Effector CD8-positive, alpha-beta T cell (primary cell): Measurements from ENCODE around the gene CD99L2.
A peak's percentile ranks its signal among the peaks of the same experiment; 100 is the strongest.

Source experiments
- DNase-seq: peaks from one replicate; lab custom pipeline; 2025; lab: John Stamatoyannopoulos, UW

CD99L2 gene

DNA sequence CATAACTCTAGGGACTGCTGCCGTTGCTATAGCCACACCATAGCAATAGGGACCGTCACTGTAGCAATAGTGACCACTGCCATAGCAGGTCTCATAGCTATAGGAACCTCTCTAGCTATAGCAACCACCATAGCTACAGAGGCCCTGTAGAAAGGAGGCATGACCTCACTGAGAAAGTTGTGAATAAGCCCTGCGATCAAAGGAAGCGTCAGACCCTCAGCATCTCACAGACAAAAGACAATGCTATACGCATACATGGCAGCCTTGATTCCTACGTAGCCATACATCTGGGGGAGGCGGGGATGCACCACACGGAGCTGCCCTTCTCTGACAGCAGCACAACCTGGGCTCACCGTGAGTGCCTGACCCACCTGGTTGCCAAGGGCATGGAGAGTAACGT is 116.8 kb downstream of the CD99L2 start:
- no peak for DNase-seq

DNA sequence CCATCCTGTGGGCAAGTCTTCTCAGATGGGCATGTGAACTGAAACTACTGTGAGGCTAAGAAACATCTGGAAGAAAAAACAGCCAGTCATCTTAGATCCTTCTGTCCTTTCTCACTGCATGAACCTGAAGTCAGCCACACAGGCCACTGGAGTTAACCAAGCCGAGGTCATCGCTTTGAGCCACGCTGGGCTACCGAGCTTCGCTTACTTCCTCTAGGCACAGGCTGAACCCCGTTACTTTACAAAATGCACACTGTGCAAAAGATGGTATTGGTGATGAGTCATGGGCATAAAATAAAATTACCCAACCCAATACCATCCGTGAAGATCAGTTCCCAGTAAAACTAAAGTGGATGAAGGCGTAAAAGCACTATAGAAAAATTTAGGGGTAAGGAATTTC is 119.1 kb downstream of the CD99L2 start:
- no peak for DNase-seq

DNA sequence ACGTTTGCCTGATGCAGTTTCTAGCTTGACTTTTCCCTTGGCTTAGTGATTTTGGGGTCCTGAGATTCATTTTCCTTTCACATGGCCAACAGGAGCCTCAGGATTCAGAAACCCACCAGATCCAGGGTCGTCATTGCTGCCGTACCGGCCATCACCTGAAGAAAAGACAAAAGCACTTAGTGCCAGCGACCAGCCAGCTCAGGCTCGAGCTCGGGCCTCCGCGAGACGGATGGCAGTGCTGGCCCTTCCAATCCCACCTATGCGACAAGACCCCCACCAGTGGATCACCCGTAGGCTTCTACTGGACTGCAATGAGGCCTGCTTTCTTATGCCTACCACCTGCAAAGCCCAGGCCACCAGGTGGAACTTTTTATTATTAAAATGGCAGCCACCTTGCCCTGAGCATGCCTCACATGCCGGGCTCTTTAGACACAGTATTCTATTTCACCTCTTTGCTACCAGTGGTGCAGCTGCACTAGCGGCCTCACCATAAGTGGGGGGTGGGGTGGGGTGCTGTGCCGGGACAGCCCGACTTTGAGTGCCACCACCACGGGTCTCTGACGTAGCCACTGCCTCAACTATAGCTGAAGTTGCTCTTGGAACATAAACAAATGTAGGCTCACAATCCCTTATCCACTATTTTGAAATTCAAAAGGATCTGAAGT is 121.0 kb downstream of the CD99L2 start:
- no peak for DNase-seq

DNA sequence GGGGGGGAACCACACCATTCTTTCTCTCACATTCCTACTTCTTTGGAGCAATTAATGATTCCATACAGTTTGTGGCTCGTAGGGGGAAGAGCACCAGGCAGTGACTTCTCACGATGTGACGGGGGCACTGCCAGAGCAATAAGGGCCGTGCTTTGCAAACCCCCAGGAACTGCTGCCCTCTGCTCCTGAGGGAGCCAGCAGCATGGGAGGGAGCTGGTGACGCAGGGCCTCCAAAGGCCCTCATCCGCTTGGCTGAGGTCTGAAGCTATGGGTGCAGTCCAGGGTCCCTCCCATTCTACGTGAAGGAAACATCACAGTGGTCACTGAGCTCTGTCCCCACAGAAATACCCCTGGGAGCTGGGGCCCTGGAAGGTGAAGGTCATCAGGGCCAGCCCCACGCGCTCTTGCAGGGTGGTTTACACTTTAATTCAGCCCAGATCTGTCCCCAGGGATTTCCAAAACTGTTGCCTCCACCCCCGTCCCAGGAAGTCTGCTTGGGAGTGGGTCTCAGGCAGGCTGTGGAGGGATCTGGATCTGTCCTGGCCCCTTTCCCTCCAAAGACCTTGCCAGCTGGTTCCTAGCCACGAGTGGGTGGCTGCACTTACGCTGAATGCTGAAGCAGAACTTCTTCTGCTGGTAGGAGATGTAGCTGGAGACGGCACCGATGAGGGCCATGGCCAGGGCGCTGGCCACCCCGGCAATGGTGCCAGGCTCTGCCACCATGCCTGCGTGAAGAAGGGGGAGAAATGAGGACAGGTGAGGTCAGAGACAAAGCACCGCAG is 122.7 kb downstream of the CD99L2 start:
- no peak for DNase-seq

DNA sequence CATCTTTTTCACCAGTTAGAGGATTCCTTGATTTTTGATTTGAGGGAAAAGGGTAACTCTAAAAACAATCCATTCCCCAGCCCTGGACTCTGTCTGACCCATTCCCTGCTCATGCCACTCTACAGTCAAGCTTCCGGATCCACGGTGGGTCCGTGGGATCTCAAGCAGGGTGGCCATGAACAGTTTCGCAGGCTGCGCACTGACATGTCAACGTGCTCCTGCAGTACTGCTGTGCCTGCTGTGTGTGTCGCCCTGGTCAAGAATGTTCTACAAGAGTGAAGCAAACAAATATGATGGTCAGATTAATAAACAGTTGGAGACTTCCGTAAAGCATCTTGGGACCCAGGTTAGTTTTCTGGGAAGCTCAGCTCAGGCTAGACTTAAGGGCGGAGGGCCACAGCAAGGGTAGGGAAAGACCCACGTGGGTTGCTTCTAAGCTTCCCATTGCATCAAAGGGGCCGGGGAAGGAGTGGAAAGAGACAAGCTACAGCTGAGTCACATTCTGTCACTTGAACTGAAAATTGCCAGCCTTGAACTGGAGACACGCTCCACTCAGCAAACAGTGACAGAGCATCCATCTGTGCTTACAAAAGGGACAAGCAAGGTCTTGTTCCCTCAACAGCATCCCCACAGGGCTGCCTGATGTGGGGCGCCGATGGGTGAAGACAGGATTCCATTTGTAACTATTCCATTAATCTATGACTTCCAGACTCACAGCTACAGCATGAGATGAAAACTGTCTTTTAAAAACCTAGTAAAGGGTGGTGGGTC is 123.5 kb downstream of the CD99L2 start:
- no peak for DNase-seq

DNA sequence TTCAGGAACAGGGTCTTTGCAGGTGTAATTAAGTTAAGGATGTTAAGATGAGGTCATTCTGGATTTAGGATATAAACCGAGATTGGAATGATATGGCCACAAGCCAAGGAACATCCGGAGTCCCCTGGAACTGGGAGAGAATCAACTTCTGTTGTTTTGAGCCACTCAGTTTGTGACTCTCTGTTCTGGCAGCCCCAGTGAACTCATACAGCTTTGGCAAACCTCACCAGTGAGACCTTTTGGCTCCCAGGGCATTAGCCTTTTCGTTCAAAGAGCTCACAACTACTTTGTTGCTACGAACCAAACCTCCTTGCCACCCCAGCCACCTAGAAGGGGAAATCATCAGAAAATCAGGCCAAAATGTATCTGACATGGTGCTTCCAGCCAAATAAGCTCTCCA is 124.8 kb downstream of the CD99L2 start:
- no peak for DNase-seq

DNA sequence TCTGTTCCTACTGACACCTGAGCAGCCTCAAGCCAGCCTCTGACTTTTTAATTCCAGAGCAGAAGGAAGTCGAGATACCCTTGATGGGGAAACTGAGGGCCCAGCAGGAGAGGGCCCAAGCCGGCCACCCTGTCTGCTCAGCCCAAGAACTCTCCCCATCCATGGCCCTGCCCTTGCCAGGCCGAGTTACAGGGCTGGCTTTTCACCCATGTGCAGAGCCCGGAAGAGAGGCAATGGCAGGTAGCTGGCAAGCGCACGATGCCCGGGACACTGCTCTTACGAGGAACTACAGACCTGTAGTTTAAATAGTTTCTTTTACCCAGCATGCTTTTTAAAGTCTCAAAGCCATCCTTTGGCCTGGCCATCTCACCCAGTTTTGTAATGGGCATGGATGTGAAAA is 125.4 kb downstream of the CD99L2 start:
- DNase-seq: no peak

DNA sequence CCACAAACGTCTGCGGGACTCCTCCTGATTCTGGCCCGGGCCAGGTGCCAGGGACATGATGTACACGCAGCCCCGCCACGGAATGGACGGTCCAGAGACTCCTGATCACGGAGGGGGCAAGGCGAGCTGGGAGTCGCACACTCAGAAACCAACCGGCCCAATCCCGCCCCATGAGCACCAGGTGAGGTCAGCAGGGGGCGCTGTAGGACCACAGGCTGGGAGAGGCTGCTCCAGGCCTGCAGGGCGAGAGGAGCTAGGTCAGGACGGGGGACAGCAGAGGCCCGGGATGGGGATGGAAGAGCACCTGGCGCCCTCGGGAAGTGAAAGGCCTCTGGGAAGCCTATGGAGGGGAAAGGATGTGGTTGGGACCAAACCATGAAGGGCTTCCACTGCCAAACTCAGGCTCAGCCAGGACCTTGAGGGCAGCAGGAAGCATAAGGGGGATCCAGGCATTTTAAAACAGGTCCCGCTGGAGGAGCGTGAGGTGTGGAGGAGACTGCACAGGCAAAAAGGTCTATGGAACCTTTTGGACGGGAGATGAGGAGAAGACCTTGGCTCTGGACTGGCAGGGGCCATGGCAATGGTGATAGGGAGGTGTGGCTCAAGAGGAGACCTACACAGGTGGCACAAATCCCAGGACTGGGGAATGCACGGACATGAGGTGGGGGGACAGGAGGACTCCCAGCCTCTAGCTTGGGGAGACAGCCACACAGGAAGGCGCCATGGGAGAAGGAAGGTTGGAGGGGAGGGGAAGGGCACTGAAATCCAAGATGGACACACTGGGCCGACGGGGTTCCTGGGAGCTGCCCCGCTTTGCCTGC is 126.1 kb downstream of the CD99L2 start:
- DNase-seq: peak; percentile 57

DNA sequence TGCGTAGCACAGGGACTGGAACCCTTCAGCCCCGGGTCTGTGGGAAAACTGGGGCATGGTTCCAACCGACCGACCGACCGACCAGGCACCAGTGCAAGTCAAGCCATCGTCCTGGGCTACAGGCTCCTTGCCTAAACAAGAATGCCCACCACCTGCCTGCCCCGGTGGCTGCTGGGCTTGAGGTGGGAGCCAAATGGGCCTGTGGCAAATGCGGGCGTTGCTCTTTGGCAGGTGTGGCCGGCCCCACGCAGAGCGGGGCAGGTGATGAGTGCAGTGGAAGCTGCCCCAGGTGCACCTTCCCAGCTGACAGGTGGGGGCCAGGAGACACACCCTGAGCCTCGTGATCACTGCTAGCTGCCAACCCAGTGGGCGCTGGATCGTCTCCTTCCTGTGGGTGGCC is 127.4 kb downstream of the CD99L2 start:
- no peak for DNase-seq

DNA sequence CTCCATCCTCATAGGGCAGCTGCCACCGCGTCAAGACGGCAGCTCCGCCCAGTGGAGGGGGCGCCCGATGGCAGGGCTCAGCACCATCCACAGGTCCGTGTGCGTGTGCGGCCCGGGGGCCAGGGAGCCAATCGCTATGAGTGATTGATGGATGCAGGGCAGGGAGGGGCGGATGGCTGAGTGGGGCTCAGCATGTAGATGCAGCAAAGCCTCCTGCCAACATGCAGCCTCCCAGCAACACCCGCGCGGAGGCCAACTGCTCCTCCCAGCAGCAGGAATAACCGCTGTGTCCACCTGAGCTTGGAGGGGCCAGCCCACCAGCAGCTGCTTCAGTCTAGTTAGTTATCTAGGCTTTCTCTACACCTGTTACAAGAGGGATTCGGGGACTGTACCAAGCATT is 127.8 kb downstream of the CD99L2 start:
- DNase-seq: no peak

DNA sequence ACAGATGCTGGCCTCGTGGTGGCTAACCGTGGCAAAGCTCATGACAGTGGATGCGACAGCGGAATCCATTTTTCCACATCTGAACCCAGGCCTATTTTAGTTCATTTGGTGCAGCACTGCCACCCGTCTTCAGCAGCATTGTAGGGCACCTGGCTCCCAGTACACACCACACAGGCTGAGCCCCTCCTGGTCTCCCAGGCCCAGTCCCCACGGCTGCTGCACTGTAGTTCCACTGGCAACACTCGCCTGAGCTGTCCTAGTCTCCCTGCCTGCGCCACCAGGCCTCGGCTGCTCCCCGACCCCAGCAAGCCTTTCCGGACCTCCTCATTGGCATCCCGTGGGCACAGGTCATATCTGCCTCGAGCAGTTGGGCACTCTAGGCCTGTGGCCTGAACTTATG is 129.1 kb downstream of the CD99L2 start:
- DNase-seq: no peak

DNA sequence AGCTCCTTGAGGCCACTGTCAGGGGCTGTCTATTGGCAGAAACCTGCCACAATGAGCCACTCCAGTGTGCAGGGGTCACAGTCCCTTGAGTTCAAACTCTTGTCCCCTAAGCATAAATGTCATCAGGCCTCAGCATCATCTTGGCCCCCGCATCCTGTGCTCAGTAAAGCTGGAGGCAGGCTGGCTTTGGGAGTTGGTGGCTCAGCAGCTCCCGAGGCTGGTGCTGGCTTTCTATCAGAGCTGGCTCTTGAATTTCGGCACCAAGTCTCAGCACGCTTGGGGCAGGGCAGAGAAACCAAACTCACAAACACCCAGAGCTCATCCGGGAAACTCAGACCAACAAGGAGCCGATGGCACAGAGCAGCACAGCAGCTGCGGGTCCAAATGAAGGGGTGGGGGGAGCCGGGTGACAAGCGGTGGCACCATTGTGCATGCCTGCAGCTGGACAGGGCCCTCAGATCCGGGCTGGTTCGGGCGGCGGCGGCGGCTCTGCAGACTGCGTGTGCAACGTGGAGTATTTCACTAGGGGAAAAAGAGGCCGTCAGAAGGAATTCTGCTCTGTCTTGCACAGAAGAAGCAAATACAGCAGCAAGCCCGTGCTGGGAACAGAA is 129.8 kb downstream of the CD99L2 start:
- no peak for DNase-seq

DNA sequence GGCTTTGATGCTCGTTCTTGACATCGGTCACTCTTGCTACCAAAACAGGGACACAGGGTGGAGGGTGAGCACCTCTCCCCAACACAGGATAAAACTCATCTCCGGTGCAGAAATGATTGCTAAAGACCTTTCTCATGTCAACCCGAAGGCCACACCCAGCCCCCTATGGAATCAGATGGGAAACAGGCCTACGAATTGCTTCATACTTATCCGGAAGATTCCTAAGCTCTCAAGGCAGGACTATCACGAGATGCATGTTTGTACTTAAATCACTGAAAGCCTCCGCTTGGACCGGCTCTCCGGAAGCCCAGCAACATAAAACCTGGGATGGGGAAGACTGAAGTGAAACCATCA is 130.4 kb downstream of the CD99L2 start:
- no peak for DNase-seq

DNA sequence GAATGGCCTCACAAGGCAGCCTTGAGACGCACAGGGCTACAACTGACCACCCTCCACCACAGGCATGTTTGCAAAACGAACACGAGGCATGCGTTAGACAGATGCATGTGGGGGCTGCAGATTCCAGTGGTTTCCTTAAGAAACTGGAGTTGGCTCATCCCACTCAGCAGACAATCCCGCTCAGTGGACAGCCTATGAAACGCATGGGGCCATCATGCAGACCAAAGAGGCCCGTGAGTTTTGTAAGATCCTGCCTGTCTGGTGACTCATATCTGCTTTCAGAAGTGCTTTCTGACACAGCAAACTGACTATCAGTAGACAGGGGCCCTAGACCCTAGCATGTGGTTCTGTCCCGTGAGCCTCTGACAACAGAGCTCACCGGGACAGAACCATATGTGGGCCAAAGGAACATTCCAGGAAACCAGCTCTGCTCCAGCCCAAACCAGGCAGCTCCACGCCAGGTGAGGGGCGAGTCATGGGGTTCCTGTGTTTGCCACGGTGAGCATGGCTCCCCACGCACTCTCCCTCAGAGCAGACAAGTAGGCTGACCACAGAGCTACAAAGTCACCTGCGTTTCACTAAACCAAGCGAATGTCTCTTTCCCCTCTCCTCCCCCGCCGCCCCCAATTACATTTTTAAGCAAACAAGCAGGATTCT is 130.9 kb downstream of the CD99L2 start:
- DNase-seq: no peak

DNA sequence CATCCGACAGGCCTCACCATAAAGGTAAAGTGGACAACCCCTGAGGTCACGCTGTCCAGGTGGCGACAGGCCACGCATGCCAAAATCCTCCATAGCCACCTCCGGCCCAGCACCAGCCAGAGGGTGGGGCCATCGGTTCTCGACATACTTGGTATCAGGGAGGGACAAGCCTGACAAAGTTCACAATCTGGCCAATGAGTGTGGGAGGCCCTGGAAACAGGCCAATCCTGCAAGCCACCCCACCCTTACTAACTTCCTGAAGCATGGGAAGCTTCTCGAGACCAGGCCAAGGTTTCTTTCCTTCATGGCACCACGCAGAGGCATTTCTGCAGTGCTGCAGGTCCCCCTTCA is 131.4 kb downstream of the CD99L2 start:
- no peak for DNase-seq

DNA sequence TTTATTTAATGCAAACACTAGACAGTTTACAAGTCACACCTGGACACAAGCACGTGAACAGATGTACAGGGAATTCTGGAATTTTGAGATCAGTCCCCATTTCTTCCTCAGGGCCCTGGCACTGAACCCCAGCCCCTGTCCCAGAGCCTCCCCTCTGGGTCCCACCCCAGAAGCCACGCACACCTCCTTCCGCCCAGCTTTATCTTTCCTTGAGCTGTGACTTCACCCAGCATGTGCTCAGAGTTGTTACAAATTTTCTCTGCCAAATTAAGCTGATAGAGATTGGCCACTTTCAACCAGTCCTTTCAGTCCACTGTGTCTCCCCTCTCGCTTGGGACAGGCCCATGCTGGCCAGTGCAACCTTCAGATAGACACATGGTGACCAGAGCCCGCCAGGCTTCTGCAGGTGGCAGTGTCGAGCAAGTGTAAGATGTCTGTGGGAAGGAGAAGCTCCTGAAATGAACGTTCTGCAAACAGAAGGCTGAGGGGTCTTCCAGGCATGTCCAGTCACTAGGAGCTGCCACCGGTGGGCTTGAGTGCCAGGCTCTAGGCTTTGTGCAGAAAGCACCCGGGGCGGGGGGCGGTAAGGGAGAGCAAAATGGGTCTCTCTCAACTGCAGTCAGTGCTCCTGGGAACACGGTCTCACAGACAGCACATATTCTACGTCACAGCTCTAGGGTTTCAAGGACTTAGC is 132.0 kb downstream of the CD99L2 start:
- DNase-seq: no peak

DNA sequence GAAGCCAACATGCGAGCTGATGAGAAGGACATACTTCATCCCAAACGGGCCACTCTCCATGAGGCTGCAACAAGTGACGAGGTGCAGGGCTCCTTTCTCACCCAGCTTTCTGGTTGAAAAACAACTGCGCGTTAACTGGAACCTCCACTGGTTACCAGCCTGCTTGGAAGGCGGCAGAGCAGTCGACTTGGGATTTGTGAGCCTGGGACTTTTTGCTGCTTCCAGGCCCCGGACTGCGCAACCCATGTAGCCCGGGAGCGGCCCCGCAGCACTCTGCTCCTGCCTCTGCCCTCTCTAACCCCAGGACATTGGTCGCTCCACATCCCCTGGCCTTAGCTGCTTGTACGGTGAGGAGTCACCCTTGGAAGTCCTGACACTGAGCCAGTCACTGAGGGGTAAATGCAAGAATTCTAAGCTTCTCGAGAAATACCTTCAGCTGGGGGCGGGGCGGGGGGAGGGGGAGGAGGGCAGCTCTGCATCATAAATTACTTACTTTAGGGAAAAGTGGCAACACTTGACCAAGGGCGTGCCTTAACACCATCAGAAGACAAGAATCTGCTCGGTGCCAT is 132.6 kb downstream of the CD99L2 start:
- no peak for DNase-seq

DNA sequence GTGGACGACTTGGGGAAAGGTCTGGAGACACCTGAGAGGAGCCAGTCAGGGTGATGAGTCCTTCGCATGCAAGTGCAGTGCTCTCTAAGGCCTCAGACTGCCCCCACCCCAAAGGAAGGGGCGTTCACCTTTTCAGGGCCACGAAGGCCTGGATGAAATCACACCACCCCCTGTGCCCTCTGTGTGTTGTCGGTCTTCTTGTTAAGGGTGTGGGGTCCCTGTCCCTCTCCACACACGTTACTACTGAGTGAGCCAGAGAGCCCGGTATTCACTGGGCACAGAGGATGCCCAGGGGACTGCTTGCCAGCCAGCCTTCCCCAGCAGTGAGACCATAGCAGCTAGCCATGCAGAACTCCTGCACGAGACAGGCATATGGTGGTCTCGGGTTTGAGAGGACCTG is 133.2 kb downstream of the CD99L2 start:
- DNase-seq: no peak

DNA sequence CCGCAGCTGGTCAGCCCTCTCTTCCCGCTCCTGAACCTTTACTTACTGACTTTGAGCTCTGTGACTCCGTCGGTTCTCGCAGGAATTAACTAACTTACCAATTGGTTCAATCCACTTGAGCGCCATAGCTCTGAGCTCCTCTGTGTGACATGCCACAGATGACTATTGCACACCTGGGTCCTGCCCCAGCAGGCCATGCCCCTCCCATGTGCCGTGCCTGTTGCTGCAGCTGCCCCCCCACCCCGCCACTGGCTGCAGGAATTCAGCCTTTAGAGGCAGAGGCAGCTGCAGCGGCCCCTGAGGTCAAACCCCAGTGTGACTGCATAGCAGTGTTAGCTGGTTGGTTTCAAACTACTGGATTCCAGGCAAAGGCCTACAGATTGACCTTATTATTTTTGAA is 134.7 kb downstream of the CD99L2 start:
- DNase-seq: no peak

DNA sequence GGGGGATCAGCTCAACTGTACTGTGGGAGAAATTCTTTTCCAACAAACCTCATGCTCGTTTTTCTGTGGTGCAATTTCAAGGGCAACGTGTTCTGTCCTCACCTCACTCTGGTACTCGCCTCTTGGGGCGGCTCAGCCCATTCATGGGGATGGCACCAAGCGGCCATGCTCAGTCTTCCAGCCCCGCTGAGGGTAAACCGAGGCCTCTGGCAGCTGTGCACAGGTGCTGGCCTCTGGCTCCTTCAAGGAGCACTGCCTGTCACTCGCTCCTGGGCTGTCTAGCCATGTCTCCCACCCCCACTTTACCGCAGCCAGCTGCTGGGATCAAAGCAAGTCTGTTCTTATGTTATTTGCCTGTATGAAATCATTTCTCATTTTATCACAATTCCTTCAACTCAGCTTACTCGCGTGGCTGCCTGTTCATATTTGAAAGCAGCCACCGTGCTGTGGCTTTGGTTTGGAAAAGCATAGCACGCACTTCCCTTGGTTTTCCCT is 135.1 kb downstream of the CD99L2 start:
- DNase-seq: no peak
